ENCODE results near the gene UGP2.

UGP2 gene

DNA sequence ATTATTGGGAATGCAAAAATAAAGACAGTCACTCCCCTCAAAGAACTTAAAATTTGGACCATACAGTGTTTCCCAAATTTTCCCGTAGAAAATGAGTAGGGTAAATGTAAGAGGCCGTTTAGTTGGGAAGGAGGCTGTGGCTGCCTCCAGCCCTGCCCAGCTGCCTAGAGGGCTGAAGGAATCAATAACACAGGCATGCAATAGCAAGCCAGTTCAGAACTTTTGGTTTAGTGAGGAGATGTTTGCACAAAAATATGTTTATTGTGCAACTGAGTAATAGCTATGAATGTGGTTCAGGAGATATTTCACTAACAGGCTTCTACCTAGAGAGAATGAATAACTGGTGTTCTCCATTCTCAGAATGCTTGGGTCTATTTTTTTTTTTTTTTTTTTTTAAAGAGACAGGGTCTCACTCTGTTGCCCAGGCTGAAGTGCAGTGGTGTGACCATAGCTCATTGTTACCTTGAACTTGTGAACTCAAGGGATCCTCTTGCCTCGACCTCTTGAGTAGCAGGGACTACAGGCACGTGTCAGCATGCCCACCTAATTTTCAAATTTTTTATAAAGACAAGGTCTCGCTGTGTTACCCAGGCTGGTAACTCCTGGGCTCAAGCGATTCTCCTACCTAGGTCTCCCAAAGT lies 23.6 kb downstream of the UGP2 start:
- DNase-seq (ENCODE audit: low read depth), result peak; percentile 77

GRCh38 chr2:63866009-63866709 lies 24.5 kb downstream of the UGP2 start:
- peak; percentile 47 for DNase-seq (ENCODE audit: low read depth)

- no peak for DNase-seq (ENCODE audit: low read depth)
Observed at GRCh38 chr2:63870679-63871078, 29.0 kb downstream of the UGP2 start.

- DNase-seq (ENCODE audit: low read depth), result peak; percentile 48
Observed at GRCh38 chr2:63871864-63872263, 30.2 kb downstream of the UGP2 start.

- DNase-seq (ENCODE audit: low read depth), result no peak
Observed at GRCh38 chr2:63872571-63873328, 31.1 kb downstream of the UGP2 start.

DNA sequence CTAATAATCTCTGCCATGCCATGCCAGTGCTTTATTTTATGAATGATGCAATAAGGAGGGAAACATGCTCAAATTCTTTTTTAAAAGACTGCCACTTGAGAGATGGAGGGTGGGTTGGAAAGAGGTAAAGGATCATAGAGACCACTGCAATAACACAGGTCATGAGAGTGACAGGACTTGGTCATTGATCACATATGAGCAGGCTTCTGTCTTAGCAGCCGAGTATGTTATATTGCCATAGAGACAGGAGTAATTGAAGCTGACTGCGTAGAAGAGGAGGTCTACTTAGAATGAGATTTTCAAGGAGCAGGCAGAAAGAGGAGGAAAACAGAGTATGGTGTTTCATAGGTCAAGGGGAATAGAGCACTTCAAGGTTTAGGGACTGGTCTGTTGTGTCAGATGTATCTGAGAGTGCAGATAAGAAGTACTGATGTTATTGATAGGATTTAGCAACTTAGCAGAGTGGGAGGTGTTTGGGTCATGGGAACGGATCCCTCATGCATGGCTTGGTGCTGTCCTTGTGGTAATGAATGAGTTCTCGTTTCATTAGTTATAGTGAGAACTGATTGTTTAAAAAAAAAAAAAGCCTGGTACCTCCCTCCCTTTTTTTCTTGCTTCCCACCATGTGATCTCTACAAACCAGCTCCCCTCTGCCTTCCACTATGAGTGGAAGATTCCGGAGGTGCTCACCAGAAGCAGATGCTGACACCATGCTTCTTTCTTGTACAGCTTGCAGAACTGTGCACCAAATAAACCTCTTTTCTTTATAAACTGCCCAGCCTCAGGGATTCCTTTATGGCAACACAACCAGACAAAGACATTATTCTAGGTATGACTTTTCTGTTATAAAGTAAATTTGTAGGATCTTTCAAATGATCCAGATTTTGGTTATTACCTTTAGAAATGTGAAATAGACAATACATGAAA lies 32.8 kb downstream of the UGP2 start:
- no peak for DNase-seq (ENCODE audit: low read depth)

DNA sequence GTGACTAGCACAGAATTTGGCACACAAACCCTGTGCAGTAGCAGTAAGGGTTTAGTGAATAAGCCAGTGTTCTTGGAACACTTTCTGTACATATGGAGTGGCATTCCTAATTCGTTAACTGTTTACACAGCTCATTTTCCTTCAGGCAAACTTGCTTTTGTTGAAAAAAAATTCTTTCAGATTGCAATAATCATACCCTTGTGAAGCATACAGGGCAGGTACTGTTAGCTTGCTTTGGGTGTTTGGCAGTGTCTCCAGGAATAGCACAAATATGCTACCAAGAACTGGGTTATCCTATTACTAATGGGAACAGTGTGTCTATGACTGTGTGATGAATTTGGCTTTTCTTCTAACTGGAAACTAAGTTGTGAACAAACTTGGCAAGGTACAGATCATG lies 33.4 kb downstream of the UGP2 start:
- DNase-seq (ENCODE audit: low read depth), result no peak

GRCh38 chr2:63875559-63876245 lies 34.0 kb downstream of the UGP2 start:
- DNase-seq (ENCODE audit: low read depth), result no peak

DNA sequence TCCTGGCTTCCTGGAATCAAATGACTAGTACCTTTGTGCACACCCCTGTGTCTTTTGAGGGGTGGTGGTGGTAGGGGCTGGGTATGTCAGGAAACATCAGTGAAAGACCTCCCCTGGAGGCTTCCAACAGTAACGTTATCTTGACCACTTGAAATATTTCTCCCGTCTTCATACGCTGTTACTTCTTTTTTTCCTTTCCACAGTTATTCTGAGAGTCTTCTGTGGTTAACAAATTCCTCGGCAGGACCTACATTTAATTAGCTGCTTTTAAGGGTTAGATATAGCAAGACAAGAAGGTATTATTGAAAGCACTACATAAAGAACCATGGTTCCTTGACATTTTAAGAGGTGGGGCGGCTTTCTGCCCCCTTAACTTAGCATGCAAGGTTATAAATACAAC lies 34.6 kb downstream of the UGP2 start:
- no peak for DNase-seq (ENCODE audit: low read depth)

GRCh38 chr2:63878486-63878885 lies 36.8 kb downstream of the UGP2 start:
- DNase-seq (ENCODE audit: low read depth), result no peak

- no peak for DNase-seq (ENCODE audit: low read depth)
Observed at GRCh38 chr2:63879876-63880433, 38.3 kb downstream of the UGP2 start.

DNA sequence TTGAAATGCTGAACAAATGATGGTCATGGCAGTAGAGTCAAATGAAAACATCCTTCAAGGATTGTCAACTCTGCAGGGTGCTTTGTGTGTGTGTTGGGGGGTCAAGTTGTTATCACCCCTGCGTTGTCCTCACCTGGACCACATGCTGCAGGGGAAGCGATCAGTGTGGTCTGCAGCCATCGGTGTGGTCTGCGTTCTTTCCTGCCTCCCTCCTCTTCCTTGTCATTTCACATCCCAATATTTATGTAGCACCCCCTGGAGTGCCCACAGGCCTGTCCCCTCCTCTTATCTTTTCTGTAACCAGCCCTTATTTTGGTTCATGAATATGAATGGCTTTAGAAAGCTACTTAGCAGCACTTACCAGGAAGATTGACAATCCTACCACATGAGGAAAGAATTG lies 38.9 kb downstream of the UGP2 start:
- no peak for DNase-seq (ENCODE audit: low read depth)

- no peak for DNase-seq (ENCODE audit: low read depth)
Observed at GRCh38 chr2:63881205-63881604, 39.5 kb downstream of the UGP2 start.

- no peak for DNase-seq (ENCODE audit: low read depth)
Observed at GRCh38 chr2:63882395-63883105, 40.9 kb downstream of the UGP2 start.

DNA sequence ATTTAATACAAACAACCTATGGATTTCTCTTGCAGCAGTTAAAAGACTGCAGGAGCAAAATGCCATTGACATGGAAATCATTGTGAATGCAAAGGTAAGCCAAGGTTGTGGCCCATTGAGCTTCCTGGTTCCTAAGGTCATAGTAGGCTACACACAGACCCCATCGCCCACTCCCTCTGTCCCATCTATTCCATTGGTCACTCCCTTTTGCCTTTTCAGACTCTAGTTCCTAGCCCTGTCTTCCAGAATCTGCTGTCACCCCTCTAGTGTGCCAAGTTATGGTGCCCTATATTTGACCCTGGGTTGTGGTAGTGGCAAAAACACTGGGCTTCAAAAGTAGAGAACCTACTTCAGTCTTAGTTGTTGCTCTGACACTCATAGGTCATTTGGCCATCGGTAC lies 44.7 kb downstream of the UGP2 start:
- DNase-seq (ENCODE audit: low read depth), result no peak

- DNase-seq (ENCODE audit: low read depth), result no peak
Observed at GRCh38 chr2:63888053-63888452, 46.4 kb downstream of the UGP2 start.

- peak; percentile 39 for DNase-seq (ENCODE audit: low read depth)
Observed at GRCh38 chr2:63888490-63889402, 47.0 kb downstream of the UGP2 start.

DNA sequence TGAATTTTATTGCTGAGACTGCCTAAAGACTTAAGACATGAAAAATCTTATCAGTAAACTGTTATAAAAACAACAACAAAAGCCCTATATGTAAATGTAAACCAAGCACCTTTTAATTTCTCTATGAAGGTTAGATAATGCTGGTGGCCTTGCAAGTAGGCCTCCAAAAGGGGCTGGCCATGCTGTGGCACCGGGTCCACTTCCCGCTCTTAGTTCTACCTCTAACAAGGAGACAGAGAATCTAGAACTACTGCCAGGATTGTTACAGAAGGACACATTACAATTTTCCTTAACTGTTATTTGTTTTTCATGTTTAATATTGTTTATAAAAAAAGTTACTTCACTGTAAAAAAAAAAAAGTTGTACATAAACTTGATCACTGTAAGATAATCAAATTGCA lies 49.0 kb downstream of the UGP2 start:
- DNase-seq (ENCODE audit: low read depth), result no peak

DNA sequence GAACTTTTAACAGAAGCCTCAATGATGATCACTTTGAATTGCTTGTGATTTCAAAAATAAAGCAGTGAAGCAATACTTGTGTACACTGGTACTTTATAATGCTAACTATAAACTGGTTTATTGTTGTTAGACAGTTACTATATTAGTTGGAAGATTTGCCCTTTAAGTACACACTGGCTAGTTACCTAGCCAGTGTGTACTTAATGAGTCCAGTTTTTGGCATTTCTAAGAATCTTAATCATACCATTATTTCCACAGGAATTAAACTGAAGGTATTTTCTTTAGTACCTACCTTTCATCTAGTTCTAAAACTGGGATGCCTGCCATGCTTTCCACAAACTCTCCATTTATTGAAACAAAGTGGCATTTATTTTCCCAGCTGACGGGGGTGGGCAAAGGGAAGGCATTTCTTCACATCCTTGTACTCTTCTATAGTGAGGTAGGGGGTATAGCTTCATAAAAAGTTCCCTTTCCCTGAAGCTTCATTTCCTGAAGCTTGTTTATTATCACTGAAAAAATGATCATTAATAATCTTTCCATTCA lies 49.9 kb downstream of the UGP2 start:
- DNase-seq (ENCODE audit: low read depth), result no peak

All from iris pigment epithelial cell (primary cell).